ENCODE results near the gene HKDC1.

Gene HKDC1

GRCh38 chr10:69254877-69255276 is 34.7 kb downstream of the HKDC1 start:
- in situ Hi-C loops (cut with MboI; ENCODE audit: low pct_unique_long_range_greater_than_20kb, low sequenced_read_pairs, unreplicated experiment) = no loop called here
- no peak for DNase-seq (ENCODE audit: low spot score)
- TF ChIP-seq CTCF (IDR thresholded peaks at IDR 0.05; ENCODE audit: extremely low read depth, insufficient read depth, missing control alignments) = no peak

GRCh38 chr10:69259547-69260243 is 39.6 kb downstream of the HKDC1 start:
- in situ Hi-C loops (cut with MboI; ENCODE audit: low pct_unique_long_range_greater_than_20kb, low sequenced_read_pairs, unreplicated experiment) = no loop called here
- no peak for TF ChIP-seq CTCF (IDR thresholded peaks at IDR 0.05; ENCODE audit: extremely low read depth, insufficient read depth, missing control alignments)
- DNase-seq (ENCODE audit: low spot score) = no peak

- no peak for TF ChIP-seq CTCF (IDR thresholded peaks at IDR 0.05; ENCODE audit: extremely low read depth, insufficient read depth, missing control alignments)
- in situ Hi-C loops (cut with MboI; ENCODE audit: low pct_unique_long_range_greater_than_20kb, low sequenced_read_pairs, unreplicated experiment) = no loop called here
- DNase-seq (ENCODE audit: low spot score) = no peak
Observed at GRCh38 chr10:69261184-69261583, 41.1 kb downstream of the HKDC1 start.

GRCh38 chr10:69262292-69262751 is 42.2 kb downstream of the HKDC1 start:
- no peak for TF ChIP-seq CTCF (IDR thresholded peaks at IDR 0.05; ENCODE audit: extremely low read depth, insufficient read depth, missing control alignments)
- peak; percentile 60 for DNase-seq (ENCODE audit: low spot score)
- in situ Hi-C loops (cut with MboI; ENCODE audit: low pct_unique_long_range_greater_than_20kb, low sequenced_read_pairs, unreplicated experiment) = no loop called here

- no peak for DNase-seq (ENCODE audit: low spot score)
- TF ChIP-seq CTCF (IDR thresholded peaks at IDR 0.05; ENCODE audit: extremely low read depth, insufficient read depth, missing control alignments) = no peak
- in situ Hi-C loops (cut with MboI; ENCODE audit: low pct_unique_long_range_greater_than_20kb, low sequenced_read_pairs, unreplicated experiment) = no loop called here
Observed at GRCh38 chr10:69265521-69265920, 45.4 kb downstream of the HKDC1 start.

GRCh38 chr10:69268761-69269416 is 48.8 kb downstream of the HKDC1 start:
- in situ Hi-C loops (cut with MboI; ENCODE audit: low pct_unique_long_range_greater_than_20kb, low sequenced_read_pairs, unreplicated experiment) = no loop called here
- no peak for TF ChIP-seq CTCF (IDR thresholded peaks at IDR 0.05; ENCODE audit: extremely low read depth, insufficient read depth, missing control alignments)
- no peak for DNase-seq (ENCODE audit: low spot score)

Data from GM13977 (cell line).